ENCODE results near the gene XRCC1.
A peak's percentile ranks its signal among the peaks of the same experiment; 100 is the strongest.

Gene XRCC1

DNA sequence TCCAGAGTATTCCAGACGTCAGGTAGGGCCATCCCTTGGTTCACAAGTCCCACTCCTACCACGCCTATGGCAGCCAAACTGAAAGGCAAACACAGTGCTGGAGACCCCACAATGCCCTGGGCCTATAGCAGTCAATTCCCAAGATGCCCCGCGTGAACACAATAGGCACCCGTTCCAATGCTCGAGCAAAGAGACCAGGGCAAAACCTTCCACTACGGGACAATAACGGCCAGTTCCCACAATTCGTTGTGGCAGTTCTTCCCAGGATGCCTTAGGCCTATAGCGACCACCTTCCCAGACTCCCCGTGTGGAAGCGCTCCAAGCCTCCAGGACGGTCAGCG lies 43.6 kb upstream of the XRCC1 start (continued):
- TF ChIP-seq, protein P1, sequence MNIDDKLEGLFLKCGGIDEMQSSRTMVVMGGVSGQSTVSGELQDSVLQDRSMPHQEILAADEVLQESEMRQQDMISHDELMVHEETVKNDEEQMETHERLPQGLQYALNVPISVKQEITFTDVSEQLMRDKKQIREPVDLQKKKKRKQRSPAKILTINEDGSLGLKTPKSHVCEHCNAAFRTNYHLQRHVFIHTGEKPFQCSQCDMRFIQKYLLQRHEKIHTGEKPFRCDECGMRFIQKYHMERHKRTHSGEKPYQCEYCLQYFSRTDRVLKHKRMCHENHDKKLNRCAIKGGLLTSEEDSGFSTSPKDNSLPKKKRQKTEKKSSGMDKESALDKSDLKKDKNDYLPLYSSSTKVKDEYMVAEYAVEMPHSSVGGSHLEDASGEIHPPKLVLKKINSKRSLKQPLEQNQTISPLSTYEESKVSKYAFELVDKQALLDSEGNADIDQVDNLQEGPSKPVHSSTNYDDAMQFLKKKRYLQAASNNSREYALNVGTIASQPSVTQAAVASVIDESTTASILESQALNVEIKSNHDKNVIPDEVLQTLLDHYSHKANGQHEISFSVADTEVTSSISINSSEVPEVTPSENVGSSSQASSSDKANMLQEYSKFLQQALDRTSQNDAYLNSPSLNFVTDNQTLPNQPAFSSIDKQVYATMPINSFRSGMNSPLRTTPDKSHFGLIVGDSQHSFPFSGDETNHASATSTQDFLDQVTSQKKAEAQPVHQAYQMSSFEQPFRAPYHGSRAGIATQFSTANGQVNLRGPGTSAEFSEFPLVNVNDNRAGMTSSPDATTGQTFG (tag by site-specific recombination; IDR thresholded peaks at IDR 0.05; ENCODE audit: borderline replicate concordance) = peak; percentile 7; the same call in 1 of the 2 replicates
- TF ChIP-seq ZIC2 (tag by site-specific recombination; IDR thresholded peaks at IDR 0.05) (peak; percentile 64), ZNF24 (tag by site-specific recombination; IDR thresholded peaks at IDR 0.05) (0 out of 2 replicates have a peak, but pooled peaks have one; percentile 88), GLIS1 (tag by site-specific recombination; IDR thresholded peaks at IDR 0.05) (no peak), ZNF623 (tag by site-specific recombination; IDR thresholded peaks at IDR 0.05) (0 out of 2 replicates have a peak, but pooled peaks have one; percentile 35), SP7 (tag by site-specific recombination; IDR thresholded peaks at IDR 0.05) (0 out of 2 replicates have a peak, but pooled peaks have one; percentile 30), ZNF175 (tag by site-specific recombination; IDR thresholded peaks at IDR 0.05) (0 out of 2 replicates have a peak, but pooled peaks have one; percentile 32), ZNF664 (tag by site-specific recombination; IDR thresholded peaks at IDR 0.05) (0 out of 2 replicates have a peak, but pooled peaks have one; percentile 34), ZNF2 (tag by site-specific recombination; IDR thresholded peaks at IDR 0.05) (peak; percentile 92; the same call in 1 of the 2 replicates), GLI4 (tag by site-specific recombination; IDR thresholded peaks at IDR 0.05) (no peak), ZBTB21 (tag by site-specific recombination; IDR thresholded peaks at IDR 0.05) (peak; percentile 79), ZFP3 (tag by site-specific recombination; IDR thresholded peaks at IDR 0.05; ENCODE audit: low read depth) (0 out of 2 replicates have a peak, but pooled peaks have one; percentile 22)
- TF ChIP-seq, protein P2, sequence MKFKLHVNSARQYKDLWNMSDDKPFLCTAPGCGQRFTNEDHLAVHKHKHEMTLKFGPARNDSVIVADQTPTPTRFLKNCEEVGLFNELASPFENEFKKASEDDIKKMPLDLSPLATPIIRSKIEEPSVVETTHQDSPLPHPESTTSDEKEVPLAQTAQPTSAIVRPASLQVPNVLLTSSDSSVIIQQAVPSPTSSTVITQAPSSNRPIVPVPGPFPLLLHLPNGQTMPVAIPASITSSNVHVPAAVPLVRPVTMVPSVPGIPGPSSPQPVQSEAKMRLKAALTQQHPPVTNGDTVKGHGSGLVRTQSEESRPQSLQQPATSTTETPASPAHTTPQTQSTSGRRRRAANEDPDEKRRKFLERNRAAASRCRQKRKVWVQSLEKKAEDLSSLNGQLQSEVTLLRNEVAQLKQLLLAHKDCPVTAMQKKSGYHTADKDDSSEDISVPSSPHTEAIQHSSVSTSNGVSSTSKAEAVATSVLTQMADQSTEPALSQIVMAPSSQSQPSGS (tag by site-specific recombination; IDR thresholded peaks at IDR 0.05; ENCODE audit: low read depth) = 0 out of 2 replicates have a peak, but pooled peaks have one; percentile 2
- TF ChIP-seq, protein P3, sequence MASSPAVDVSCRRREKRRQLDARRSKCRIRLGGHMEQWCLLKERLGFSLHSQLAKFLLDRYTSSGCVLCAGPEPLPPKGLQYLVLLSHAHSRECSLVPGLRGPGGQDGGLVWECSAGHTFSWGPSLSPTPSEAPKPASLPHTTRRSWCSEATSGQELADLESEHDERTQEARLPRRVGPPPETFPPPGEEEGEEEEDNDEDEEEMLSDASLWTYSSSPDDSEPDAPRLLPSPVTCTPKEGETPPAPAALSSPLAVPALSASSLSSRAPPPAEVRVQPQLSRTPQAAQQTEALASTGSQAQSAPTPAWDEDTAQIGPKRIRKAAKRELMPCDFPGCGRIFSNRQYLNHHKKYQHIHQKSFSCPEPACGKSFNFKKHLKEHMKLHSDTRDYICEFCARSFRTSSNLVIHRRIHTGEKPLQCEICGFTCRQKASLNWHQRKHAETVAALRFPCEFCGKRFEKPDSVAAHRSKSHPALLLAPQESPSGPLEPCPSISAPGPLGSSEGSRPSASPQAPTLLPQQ (tag by site-specific recombination; IDR thresholded peaks at IDR 0.05) = peak; percentile 79; the same call in 1 of the 2 replicates

DNA sequence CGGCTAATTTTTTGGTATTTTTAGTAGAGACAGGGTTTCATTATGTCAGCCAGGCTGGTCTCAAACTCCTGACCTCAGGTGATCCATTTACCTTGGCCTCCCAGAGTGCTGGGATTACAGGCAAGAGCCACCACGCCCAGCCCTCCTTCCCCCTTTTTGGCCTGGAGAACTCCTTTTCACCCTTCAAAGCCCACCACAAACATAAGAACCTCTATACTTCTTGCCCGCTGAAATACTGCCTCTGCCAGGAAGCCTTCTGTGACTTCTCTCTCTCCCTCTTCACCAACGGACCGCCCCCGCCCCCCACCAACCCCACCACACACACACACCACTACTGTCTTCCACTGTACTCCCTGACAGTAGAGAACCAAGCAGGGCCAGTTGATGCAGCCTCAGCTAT lies 41.6 kb upstream of the XRCC1 start:
- CTCF ChIA-PET = interaction anchor here (0.6 to 1.6 kb wide), 2 partner anchors 22 to 101 kb away, joined by 3 to 8 read pairs; no protein-coding TSS in a partner anchor
- POLR2A ChIA-PET = interaction anchor here (0.6 to 2.3 kb wide), 7 partner anchors 12 to 495 kb away, joined by 3 to 9 read pairs (median 4); partner anchors contain the start of genes IRGQ and ZNF576
- Histone ChIP-seq H3K4me3 (ENCODE audit: low read depth, low read length) (no peak overlapping the region), H3K4me1 (ENCODE audit: control insufficient read depth, insufficient read depth, low read length) (peaks cover 21% of the 10 kb centered on the region), H3K36me3 (ENCODE audit: control insufficient read depth in 2 of 2, insufficient read depth in 1 of 2, low read length in 2 of 2) (peaks cover 23 to 35% of the 10 kb centered on the region in 2 experiments), H3K9me3 (ENCODE audit: control insufficient read depth, insufficient read depth, low read depth, low read length) (no peaks in the 10 kb centered on the region; the same call in 1 of the 2 replicates), H3K27ac (ENCODE audit: extremely low read depth, low read depth, low read length) (no peak overlapping the region)
- TF ChIP-seq, protein P4, sequence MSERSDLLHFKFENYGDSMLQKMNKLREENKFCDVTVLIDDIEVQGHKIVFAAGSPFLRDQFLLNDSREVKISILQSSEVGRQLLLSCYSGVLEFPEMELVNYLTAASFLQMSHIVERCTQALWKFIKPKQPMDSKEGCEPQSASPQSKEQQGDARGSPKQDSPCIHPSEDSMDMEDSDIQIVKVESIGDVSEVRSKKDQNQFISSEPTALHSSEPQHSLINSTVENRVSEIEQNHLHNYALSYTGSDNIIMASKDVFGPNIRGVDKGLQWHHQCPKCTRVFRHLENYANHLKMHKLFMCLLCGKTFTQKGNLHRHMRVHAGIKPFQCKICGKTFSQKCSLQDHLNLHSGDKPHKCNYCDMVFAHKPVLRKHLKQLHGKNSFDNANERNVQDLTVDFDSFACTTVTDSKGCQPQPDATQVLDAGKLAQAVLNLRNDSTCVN (tag by site-specific recombination; optimal IDR thresholded peaks at IDR 0.05) = peak; percentile 15
- TF ChIP-seq ZNF670 (tag by site-specific recombination; IDR thresholded peaks at IDR 0.05; ENCODE audit: low read depth) (no peak), ZBTB20 (tag by site-specific recombination; IDR thresholded peaks at IDR 0.05) (peak; percentile 35; the same call in 1 of the 2 replicates), ZFP3 (tag by site-specific recombination; IDR thresholded peaks at IDR 0.05; ENCODE audit: low read depth) (peak; percentile 82), KLF9 (tag by site-specific recombination; IDR thresholded peaks at IDR 0.05; ENCODE audit: low read depth) (no peak), ZNF311 (tag by site-specific recombination; IDR thresholded peaks at IDR 0.05; ENCODE audit: borderline replicate concordance) (no peak), GLIS2 (tag by site-specific recombination; IDR thresholded peaks at IDR 0.05) (0 out of 2 replicates have a peak, but pooled peaks have one; percentile 13)

Measured in HEK293 (cell line).